HG02840 (cell line): ENCODE data around the gene PLB1.

Experiments
- ATAC-seq: cut with Tn5 transposase; IDR thresholded peaks from one replicate; pipeline ENCODE4 v1.9.1; 2021; ENCODE audit warnings: mild to moderate bottlenecking, moderate library complexity, moderate number of reproducible peaks; ENCODE audit not compliant: unreplicated experiment, low FRiP score

Gene PLB1

GRCh38 chr2:28552045-28552823 is 56.4 kb downstream of the PLB1 start:
- no peak for ATAC-seq

GRCh38 chr2:28556303-28556702 is 60.4 kb downstream of the PLB1 start:
- no peak for ATAC-seq

GRCh38 chr2:28557389-28558131 is 61.7 kb downstream of the PLB1 start:
- ATAC-seq: no peak

GRCh38 chr2:28558158-28558820 is 62.4 kb downstream of the PLB1 start:
- ATAC-seq: no peak

- ATAC-seq: no peak
These were observed 63.1 kb downstream of the PLB1 start for GRCh38 chr2:28558918-28559317.

- ATAC-seq: no peak
These were observed 68.0 kb downstream of the PLB1 start for GRCh38 chr2:28563869-28564268.

GRCh38 chr2:28564346-28564745 is 68.5 kb downstream of the PLB1 start:
- no peak for ATAC-seq

- no peak for ATAC-seq
These were observed 69.2 kb downstream of the PLB1 start for GRCh38 chr2:28565033-28565432.

- ATAC-seq: no peak
These were observed 69.9 kb downstream of the PLB1 start for GRCh38 chr2:28565720-28566295.

- peak; percentile 84 for ATAC-seq
These were observed 70.7 kb downstream of the PLB1 start for GRCh38 chr2:28566521-28567041.

- peak; percentile 8 for ATAC-seq
These were observed 71.2 kb downstream of the PLB1 start for GRCh38 chr2:28567061-28567471.

GRCh38 chr2:28568036-28568435 is 72.2 kb downstream of the PLB1 start:
- no peak for ATAC-seq

GRCh38 chr2:28568533-28568932 is 72.7 kb downstream of the PLB1 start:
- ATAC-seq: no peak

GRCh38 chr2:28570431-28570830 is 74.6 kb downstream of the PLB1 start:
- ATAC-seq: no peak

- no peak for ATAC-seq
These were observed 80.9 kb downstream of the PLB1 start for GRCh38 chr2:28576714-28577113.

GRCh38 chr2:28577791-28578680 is 82.2 kb downstream of the PLB1 start:
- ATAC-seq: no peak

GRCh38 chr2:28578774-28579173 is 82.9 kb downstream of the PLB1 start:
- ATAC-seq: no peak

GRCh38 chr2:28579606-28580005 is 83.7 kb downstream of the PLB1 start:
- ATAC-seq: no peak

- no peak for ATAC-seq
These were observed 84.2 kb downstream of the PLB1 start for GRCh38 chr2:28580078-28580477.

GRCh38 chr2:28581312-28581711 is 85.5 kb downstream of the PLB1 start:
- ATAC-seq: no peak
